Measurements from ENCODE around the gene TBCK. TPM values are rescaled to one million over a fixed set of nuclear protein-coding genes. Genes with fewer than 3 reads are reported as not detected.

Gene TBCK
- total RNA-seq, 1 donor from 2014 or later: 25.1 TPM

DNA sequence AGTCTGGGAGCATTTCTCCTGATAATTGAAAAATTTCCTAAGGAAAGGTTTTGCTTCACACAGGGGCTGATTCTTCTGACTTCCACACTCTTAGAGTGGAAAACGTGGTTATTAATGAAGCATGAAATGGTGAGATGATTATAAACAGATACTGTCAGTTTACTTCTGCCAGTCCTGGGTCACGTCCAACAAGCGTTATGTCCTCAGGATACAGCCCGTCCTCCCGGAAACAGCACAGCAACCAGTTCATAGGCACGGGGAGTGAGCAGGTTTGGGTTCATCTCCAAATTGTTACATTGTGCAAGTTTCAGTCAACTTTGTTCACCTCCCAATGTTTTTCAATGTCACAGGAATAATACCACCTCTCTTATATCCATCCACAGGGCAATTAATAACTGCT is 321.9 kb downstream of the TBCK start:
- intact Hi-C loops (cut with micrococcal nuclease): no loop called here
- DNase-seq (ENCODE audit: low spot score): no peak
- Mint-ChIP-seq H3K27me3 (ENCODE audit: insufficient read depth) (no peaks in the 10 kb centered on the region), H3K9me3 (no peaks in the 10 kb centered on the region), H3K27ac (no peak overlapping the region), H3K36me3 (ENCODE audit: low read depth) (no peaks in the 10 kb centered on the region), H3K4me3 (no peak overlapping the region), H3K4me1 (ENCODE audit: low read depth) (no peaks in the 10 kb centered on the region)

DNA sequence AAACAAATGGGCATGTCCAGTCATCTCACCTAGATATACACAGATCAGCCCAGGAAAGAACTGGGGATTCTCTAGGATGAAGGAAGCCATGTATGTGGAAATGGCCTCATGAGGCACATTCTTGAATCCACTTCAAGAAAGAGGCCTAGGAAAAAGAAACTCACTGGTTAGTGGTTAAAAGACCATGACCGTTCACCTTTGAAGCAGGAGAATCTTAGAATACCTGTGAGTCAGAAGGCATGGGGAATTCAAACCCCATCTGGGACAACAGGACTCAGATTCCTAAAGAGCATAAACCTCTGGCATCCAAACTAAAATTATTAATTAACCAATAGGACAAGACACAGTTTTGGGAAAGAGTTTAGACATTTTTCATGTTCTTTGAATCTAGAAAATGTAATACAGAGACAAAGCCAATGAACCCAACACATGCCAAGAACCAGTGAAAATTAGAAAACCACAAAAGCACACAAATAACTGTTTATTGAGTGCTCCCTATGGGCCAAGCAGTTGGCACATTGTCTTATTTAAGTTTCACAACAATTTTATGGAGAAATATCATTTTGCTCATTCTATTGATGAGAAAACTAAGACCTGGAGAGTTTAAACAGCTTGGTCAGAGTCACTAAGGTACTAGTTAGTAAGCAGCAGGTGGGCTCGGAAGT is 323.2 kb downstream of the TBCK start:
- intact Hi-C loops (cut with micrococcal nuclease): no loop called here
- Mint-ChIP-seq H3K36me3 (ENCODE audit: low read depth) (no peaks in the 10 kb centered on the region), H3K9me3 (no peaks in the 10 kb centered on the region), H3K27ac (no peak overlapping the region), H3K4me1 (ENCODE audit: low read depth) (no peaks in the 10 kb centered on the region), H3K4me3 (no peak overlapping the region), H3K27me3 (ENCODE audit: insufficient read depth) (no peaks in the 10 kb centered on the region)
- no peak for DNase-seq (ENCODE audit: low spot score)

DNA sequence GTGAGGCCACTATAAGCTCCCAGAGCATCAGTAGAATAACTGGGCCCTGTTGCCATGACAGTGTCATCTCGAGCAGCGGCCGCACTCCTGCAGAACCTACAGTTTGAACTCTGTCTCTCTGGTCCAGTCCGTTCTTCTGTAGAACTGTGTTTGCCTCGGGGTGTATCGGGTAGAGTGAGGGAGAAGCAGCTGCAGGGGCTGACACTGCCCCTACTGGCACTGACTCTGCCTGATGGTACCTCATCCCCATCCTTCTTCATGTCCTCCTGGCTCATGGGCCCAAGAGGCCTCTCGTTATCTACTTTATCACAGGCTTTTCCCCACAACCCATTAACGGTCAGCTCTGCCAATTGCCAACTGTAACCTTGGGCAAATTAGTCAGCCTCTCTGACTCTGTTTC is 324.3 kb downstream of the TBCK start:
- Mint-ChIP-seq H3K4me3 (no peak overlapping the region), H3K9me3 (no peaks in the 10 kb centered on the region), H3K36me3 (ENCODE audit: low read depth) (no peaks in the 10 kb centered on the region), H3K27ac (no peak overlapping the region), H3K4me1 (ENCODE audit: low read depth) (no peaks in the 10 kb centered on the region), H3K27me3 (ENCODE audit: insufficient read depth) (no peaks in the 10 kb centered on the region)
- no peak for DNase-seq (ENCODE audit: low spot score)
- intact Hi-C loops (cut with micrococcal nuclease): no loop called here

Other genes starting within 250 kb of the TBCK start
- gene AIMP1, start 341 bp upstream of the TBCK start, total RNA-seq: 86.4 and 86.9 TPM in 2 replicates
- gene GIMD1, start 52.6 kb upstream of the TBCK start, total RNA-seq: not detected in 2 replicates

Data from activated T-helper 1 cell treated with anti-CD3 and anti-CD28 coated beads, Interleukin-12 subunit alpha, Interleukin-12 subunit beta, Interleukin-2, Interleukin-4 antibody, amounts not matched to agents 30 ng/mL and 10 ng/mL and 1 ng/mL, durations not matched to agents 14 hours and 24 hours and 36 hours (primary cell).